Progenitor cell of endocrine pancreas (in vitro differentiated cells): ENCODE data around the gene PAM. TPM values are rescaled to one million over a fixed set of nuclear protein-coding genes. Genes with fewer than 3 reads are reported as not detected.

Source experiments
- DNase-seq: peaks from one replicate; pipeline ENCODE4 v3.0.0; 2021; ENCODE audit warnings: low spot score; ENCODE audit not compliant: unreplicated experiment
- H3K27ac Mint-ChIP-seq: 2 replicates; pipeline ENCODE4 v1.8.0; 2021; ENCODE audit warnings: mild to moderate bottlenecking, moderate library complexity, mixed read lengths
- H3K27me3 Mint-ChIP-seq: 2 replicates; pipeline ENCODE4 v1.8.0; 2021; ENCODE audit warnings: mixed read lengths
- H3K36me3 Mint-ChIP-seq: 2 replicates; pipeline ENCODE4 v1.8.0; 2022; ENCODE audit warnings: mixed read lengths; ENCODE audit not compliant: insufficient read depth
- H3K4me1 Mint-ChIP-seq: 2 replicates; pipeline ENCODE4 v1.8.0; 2021; ENCODE audit warnings: low read depth, mixed read lengths
- H3K4me3 Mint-ChIP-seq: 2 replicates; pipeline ENCODE4 v1.8.0; 2021; ENCODE audit warnings: low read depth, mild to moderate bottlenecking, moderate library complexity, mixed read lengths
- H3K9me3 Mint-ChIP-seq: 2 replicates; pipeline ENCODE4 v1.8.0; 2021; ENCODE audit warnings: low read depth, mixed read lengths
- total RNA-seq: library from RNA; stranded (reverse); gene quantifications from 2 replicates; pipeline ENCODE4 v1.2.1, GENCODE V29; 2021
- TF ChIP-seq, protein P1 (sequence below): fragments of 200-600 bp; sonication (generic); IDR thresholded peaks from one replicate; pipeline ENCODE4 v1.5.0; 2021; ENCODE audit warnings: antibody characterized with exemption, mild to moderate bottlenecking; ENCODE audit not compliant: unreplicated experiment

The PAM gene
- total RNA-seq, 1 donor from 2014 or later: 111 TPM

DNA sequence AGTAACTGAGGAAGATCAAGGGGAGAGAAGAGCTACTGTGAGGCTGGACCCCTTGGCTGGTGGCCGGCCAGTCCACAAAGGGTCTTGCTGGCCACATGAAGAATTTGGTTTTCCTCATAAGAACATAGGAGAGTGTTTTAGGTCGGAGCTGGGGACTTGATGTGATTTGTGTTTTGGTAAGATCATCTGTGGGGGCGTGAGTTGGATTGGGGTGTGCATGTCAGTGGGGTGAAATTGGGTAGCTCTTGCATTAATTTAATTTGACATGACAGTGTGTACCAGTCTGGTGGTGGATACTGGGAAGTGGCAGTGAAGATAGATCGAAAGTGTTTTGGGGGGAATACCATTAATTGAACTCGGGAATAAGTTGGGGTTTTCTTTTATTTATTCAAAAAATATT, 8.6 kb downstream of the PAM start:
- DNase-seq: no peak
- Mint-ChIP-seq H3K4me1 (peaks cover 3% of the 10 kb centered on the region), H3K9me3 (no peaks in the 10 kb centered on the region), H3K27me3 (peaks cover 6% of the 10 kb centered on the region), H3K36me3 (no peaks in the 10 kb centered on the region), H3K27ac (no peak overlapping the region), H3K4me3 (no peak overlapping the region)
- TF ChIP-seq, protein P1, sequence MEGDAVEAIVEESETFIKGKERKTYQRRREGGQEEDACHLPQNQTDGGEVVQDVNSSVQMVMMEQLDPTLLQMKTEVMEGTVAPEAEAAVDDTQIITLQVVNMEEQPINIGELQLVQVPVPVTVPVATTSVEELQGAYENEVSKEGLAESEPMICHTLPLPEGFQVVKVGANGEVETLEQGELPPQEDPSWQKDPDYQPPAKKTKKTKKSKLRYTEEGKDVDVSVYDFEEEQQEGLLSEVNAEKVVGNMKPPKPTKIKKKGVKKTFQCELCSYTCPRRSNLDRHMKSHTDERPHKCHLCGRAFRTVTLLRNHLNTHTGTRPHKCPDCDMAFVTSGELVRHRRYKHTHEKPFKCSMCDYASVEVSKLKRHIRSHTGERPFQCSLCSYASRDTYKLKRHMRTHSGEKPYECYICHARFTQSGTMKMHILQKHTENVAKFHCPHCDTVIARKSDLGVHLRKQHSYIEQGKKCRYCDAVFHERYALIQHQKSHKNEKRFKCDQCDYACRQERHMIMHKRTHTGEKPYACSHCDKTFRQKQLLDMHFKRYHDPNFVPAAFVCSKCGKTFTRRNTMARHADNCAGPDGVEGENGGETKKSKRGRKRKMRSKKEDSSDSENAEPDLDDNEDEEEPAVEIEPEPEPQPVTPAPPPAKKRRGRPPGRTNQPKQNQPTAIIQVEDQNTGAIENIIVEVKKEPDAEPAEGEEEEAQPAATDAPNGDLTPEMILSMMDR: no peak

GRCh38 chr5:102764381-102765004, 9.4 kb downstream of the PAM start:
- Mint-ChIP-seq H3K4me3 (no peak overlapping the region), H3K36me3 (no peaks in the 10 kb centered on the region), H3K9me3 (no peaks in the 10 kb centered on the region), H3K4me1 (peaks cover 3% of the 10 kb centered on the region), H3K27me3 (peaks cover 3% of the 10 kb centered on the region), H3K27ac (no peak overlapping the region)
- TF ChIP-seq, protein P1: no peak
- DNase-seq: no peak

GRCh38 chr5:102765350-102765749, 10.2 kb downstream of the PAM start:
- Mint-ChIP-seq H3K27me3 (peaks cover 3% of the 10 kb centered on the region), H3K4me3 (no peak overlapping the region), H3K36me3 (no peaks in the 10 kb centered on the region), H3K4me1 (peaks cover 6% of the 10 kb centered on the region), H3K9me3 (no peaks in the 10 kb centered on the region), H3K27ac (no peak overlapping the region)
- DNase-seq: no peak
- TF ChIP-seq, protein P1: no peak

- Mint-ChIP-seq H3K4me3 (no peak overlapping the region), H3K27ac (no peak overlapping the region), H3K4me1 (peaks cover 17% of the 10 kb centered on the region), H3K27me3 (peaks cover 3% of the 10 kb centered on the region), H3K36me3 (no peaks in the 10 kb centered on the region), H3K9me3 (no peaks in the 10 kb centered on the region)
- no peak for DNase-seq
- TF ChIP-seq, protein P1: no peak
These were observed 11.4 kb downstream of the PAM start for GRCh38 chr5:102766295-102767090.

DNA sequence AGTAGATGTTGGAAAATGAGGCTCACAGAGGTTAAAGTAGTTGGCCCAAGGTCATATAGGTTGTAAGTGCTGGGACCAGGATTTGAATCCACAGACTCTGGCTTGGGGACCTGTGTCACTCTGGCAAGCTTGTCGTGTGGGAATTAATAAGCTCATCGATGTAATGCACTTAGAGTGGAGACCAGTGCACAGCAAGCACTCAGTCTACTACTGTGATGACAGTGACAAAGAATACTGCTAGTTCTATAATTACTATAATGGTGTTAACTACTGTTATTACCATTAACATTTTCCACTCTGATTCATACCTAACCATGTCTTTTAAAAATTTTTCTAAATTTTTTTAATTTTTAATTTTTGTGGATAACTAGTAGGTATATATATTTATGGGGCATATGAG, 12.8 kb downstream of the PAM start:
- H3K36me3 Mint-ChIP-seq: no peaks in the 10 kb centered on the region

More for the DNA sequence above, 12.8 kb downstream of the PAM start:
- no peak for DNase-seq
- Mint-ChIP-seq H3K27me3 (no peaks in the 10 kb centered on the region), H3K9me3 (no peaks in the 10 kb centered on the region), H3K4me1 (peaks cover 15% of the 10 kb centered on the region), H3K4me3 (no peak overlapping the region), H3K27ac (no peak overlapping the region)
- TF ChIP-seq, protein P1: no peak
